G401.6 (cell line): Measurements from ENCODE around the gene OR2T10.
"Not testable (repeated sequence)": the region's sequence is repeated elsewhere in the genome, so short reads cannot be mapped to it uniquely, and the experiment has no call there.

Experiments
- FAIRE-seq: peaks from 2 replicates; lab custom pipeline; 2012; peaks lifted over from hg19 to GRCh38; lab: Jason Lieb, UNC

OR2T10 gene

DNA sequence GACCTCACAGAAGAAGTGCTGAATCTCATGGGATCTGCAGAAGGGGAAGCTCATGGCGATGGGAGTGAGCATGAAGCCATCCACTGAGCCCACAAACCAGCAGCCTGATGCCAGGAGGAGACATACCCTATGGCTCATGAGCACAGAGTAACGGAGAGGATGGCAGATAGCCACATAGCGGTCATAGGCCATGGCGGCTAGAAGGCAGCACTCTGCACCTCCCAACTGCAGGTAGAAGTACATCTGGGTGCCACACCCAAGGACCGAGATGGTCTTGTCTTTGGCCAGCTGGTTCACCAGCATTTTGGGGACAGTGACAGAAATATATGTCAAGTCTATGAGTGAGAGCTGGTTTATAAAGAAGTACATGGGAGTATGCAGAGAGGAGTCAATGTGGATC, 4.3 kb downstream of the OR2T10 start:
- FAIRE-seq = no peak

DNA sequence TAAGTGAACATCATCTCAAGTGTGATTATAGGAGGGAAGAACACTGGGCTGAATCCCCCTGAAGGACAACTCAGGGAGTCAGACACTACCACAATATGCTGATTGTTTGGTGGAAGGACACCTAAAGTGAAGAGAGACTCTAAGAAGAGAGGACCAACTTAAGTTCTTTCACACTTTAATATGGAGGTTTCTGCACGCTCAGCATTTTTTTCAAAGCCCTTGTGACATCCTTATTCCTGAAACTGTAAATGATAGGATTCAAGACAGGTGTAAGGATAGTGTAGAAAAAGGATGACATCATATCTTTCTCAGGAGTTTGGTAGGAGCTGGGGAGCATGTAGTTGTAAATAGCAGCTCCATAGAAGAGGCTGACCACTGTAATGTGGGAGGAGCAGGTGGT, 4.8 kb downstream of the OR2T10 start:
- no peak for FAIRE-seq

DNA sequence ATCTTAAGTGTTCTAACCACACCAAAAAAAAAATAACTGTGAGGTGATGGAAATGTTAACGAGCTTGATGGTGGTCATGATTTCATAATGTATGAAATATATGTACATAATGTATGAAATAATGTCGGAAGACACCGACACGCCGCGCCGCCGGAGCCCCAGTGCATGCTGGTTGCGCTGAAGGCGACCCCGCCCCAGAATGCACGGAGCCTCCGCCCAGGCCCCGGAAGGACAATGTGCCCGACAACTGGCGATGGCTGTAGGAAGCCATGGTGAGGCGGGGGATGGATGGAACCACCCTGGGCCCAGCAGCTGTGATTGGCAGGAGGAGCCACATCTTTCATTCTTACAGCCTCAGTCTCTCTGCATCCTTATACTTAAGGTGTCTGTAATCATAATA, 7.4 kb downstream of the OR2T10 start:
- no peak for FAIRE-seq

DNA sequence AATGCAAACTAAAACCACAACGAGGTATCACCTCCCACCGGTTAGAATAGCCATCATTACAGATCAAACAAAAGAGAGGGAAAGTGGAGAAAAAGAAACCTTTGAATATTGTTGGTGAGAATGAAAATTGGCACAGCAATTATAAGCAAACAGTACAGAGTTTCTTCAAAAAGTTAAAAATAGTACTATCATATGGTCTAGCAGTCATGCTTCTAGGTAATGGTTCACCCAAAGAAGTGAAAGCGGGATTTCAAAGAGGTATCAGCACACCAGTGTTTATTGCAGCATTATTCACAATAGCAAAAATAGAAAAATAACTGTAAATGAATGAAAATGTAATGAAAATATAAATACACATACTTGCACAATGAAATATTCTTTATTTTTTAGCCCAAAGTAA, 8.2 kb downstream of the OR2T10 start:
- FAIRE-seq = no peak

DNA sequence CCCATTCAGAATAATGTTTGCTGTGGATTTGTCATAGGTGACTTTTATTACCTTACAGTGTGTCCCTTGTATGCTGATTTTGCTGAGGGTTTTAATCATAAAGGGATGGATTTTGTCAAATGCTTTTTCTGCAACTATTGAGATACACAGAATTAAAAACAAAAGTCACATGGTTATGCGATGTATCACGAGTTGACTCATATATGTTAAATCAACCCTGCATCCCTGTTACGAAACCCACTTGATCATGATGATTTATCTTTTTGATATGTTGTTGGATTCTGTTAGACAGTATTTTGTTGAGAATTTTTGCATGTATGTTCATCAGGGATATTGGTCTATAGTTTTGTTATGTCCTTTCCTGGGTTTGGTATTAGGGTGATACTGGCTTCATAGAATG, 12.2 kb downstream of the OR2T10 start:
- no peak for FAIRE-seq

DNA sequence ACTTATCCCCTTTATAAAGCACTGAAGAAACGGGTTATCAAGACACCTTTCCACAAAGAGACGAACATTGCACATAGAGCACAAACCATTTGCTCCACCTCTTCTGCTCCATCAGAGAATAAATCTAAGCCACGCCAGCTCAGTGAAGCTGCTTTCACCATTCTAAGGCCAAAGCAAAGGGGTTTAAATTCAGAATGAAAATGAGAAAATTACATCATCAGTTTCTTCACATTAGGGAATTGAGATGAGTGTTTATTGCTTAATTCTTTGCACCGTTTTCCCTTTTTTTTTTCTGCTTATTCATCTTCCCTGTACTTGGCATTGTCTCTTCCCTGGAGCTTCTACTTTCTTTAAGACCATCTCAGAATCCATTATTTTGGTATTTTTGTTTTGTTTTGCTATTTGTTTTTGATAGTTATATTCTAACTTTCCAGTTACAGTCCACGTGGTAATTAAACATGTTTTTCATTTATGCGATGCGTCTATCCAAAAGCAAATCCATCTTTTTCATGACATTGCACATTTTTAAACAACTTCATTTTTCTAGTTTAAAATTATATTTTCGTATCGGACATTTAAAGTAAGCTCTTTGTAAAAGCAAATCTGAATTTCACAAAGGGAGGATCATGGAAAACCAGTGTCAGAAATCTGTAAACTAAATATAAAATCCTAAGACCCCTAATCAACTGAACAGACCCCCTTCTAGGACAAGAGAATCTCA, 21.1 kb downstream of the OR2T10 start:
- no peak for FAIRE-seq

DNA sequence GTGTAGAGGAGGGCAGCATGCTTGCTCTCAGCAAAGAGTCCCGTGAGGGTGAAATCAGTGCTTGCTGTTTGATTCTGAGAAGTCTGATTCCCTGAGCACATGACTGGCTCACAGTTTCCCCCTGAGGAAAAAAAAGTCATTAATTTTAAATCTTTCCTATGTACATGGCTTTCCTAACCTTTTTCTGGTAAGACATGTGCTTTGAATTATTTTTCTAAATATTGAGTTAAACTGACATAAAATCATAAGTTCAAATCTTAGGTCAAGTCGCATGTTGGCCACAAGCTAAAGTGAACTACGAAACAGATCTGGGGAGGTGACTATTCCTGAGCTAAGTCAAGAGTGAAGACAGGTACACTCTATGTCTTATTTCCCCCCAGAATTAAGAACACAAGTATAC, 22.8 kb downstream of the OR2T10 start, which contains the start of gene OR2T34:
Gene OR2T34 (minus strand): TSS at position 101 of the 400 bp plus-strand sequence. CDS start 0 bp downstream, at position 101.
- FAIRE-seq = not testable (repeated sequence)

DNA sequence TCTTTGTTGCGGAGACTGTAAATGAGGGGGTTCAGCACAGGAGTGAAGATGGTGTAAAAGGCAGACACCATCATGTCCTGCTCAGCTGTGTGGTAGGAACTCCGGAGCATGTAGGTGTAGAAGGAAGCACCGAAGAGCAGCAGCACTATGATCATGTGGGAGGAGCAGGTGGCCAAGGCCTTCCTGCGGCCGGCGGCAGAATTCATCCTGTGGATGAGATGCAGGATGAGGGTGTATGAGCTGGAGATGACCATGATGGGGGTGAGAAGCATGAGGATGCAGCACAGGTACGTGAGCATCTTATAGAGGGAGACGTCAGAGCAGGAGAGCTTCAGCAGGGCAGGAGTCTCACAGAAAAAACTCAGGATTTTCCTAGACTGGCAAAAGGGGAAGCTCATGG, 23.6 kb downstream of the OR2T10 start:
- FAIRE-seq = not testable (repeated sequence)

DNA sequence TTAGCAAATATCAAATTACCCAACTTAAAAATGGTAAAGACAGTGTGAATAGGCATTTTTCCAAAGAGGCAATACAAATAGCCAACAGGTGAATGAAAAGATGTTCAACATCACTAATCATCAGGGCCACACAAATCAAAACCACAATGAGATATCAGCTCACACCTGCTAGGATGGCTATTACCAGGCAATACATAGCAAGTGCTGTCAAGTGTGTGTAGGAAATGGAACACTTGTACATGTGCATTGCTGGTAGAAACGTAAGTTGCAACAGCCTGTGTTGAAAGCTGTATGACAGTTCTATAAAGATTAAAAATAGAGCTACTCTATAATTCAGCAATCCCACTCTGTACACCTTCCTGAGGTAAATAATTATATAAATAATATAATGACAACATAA, 25.5 kb downstream of the OR2T10 start:
- not testable (repeated sequence) for FAIRE-seq

DNA sequence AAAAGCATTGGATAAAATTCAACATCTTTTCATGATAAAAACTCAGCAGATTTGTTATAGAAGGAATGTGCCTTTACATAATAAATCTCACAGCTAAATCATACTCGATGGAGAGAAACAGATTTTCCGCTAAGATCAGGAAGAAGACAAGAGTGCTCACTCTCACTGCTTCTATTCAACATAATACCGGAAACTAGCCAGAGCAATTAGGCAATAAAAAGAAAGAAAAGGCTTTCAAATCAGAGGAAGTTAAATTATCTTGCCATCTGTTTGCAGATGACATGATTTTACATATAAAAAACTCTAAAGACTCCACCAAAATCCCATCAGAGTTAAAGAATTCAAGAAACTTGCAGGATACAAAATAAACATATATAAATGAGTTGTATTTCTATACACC, 26.7 kb downstream of the OR2T10 start:
- not testable (repeated sequence) for FAIRE-seq

DNA sequence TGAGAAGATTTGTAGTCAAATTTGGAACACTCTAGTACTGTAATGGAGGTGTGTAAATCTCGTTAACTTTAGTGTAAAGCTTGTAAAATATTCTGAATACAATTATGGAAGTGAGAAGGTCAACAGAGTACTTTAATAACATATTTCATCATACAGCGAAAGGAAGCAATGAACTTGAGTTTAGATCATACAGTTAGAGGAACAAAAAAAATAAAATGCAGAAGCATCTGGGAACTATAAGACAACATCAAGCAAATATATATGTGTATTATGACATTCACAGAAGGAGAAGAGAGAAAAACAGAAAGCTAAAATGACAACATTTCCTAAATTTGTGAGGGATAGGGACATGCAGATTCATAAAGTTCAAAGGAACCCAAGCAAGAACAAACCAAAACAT, 28.5 kb downstream of the OR2T10 start:
- not testable (repeated sequence) for FAIRE-seq

DNA sequence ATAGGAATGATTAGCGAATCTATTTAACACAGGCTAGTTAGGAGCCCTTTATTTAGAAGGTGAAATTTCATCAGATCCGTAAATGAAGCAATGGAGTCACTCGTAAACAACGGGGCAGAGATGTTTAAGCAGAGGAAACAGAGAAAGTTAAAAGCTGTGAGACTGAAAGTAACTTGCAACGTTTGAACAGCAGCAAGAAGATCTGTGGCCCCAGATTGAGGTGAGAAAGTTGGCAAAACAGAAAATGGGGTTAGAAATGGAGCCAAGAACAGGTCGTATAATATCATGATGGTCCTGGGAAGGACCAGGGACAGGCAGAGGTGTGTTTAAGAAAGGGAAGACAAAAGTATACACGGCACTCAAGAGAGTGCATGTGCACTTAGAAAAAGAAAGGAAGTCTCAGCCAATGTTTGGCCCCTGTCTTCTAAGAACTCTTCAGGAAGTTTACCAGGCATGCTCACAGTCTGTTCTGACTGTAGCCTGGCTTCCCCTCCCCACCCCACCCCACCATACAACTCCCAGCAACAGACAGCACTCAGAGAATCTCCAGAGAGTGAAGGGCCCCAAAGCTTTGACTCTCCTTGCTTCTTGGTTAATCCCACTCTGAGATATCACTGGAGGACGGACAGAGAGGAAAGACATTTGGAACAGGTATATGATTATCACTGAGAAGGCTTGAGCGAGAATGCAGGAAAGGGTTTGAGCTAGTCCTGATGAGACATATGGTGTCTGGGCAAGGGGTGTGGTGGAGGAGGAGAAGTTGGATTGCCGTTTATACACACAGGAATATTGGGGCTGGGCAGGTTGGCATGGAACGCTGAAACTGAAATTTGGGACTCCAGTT, 31.7 kb downstream of the OR2T10 start:
- not testable (repeated sequence) for FAIRE-seq

DNA sequence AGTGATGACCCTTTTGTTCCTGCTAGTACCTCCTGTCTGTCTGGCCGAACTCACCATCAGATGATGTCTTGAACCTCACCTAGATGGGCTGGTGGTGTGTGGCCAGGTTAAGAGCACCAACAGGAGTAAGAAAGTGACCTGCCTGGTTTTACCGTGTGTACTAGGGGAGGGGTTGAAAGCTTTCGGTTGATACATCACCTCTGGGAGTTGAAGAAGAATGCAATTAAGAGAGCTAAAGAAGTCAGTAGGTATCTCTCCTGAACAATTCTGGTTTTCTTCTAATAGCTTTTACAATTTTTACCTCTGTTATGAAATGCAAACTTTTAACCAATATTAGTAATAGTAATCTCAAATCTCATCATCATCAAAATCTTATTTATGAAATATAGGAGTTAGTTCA, 34.8 kb downstream of the OR2T10 start, which contains the start of gene OR2T29:
Gene OR2T29 (minus strand): TSS at position 101 of the 400 bp plus-strand sequence. CDS start 3,281 bp downstream, outside the sequence.
- not testable (repeated sequence) for FAIRE-seq

DNA sequence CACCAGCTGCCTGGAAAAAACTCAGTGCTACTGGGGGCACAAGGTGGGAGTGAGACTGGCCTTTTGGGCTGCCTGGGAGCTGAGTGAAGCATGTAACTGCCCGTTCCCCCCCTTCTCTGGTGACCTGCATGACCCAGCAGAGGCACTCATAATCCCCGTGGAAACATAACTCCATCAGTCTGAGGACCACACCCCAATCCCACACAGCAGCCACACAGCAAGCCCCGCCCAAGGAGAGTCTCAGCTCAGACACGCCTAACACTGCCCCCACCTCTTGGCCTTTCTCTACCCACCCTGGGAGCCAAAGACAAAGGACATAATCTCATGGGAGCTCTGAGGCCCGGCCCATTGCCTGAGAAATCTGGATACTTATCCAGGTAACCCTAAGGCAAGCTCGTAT, 46.5 kb downstream of the OR2T10 start:
- not testable (repeated sequence) for FAIRE-seq

DNA sequence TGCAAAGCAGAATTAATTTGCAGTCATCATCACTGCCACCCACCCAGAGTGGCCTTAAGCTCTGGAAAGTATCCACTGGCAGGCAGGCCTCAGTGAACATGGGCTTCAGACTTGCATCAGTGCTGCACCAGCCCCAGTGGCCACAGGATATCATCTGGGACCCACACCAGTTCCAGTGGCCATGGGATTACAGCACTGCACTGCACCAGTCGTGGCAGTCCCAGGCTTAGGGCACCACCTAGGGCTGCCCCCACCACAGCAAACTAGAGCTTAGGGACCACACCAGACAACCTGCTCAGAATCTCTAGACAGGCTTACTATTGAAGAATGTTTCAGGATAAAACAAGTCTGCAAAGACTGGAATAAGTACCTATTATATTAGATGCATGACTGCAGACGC, 50.1 kb downstream of the OR2T10 start:
- FAIRE-seq = not testable (repeated sequence)
